HL-60 (cell line): Measurements from ENCODE around the gene MME.

Source experiments
- DNase-seq, 2 experiments: peaks; one replicate each; pipeline ENCODE4 v3.0.0-alpha.2; 2010 to 2020; ENCODE audit warnings: low read depth in 1 of 2, low spot score in 1 of 2
- H3K27ac ChIP-seq: fragments of 250-450 bp; sonication (Bioruptor Pico); replicated peaks from 2 replicates; pipeline ENCODE4 v1.5.1; 2020; ENCODE audit warnings: mild to moderate bottlenecking, moderate library complexity
- H3K27me3 ChIP-seq: fragments of 250-450 bp; sonication (Bioruptor Pico); 2 replicates; pipeline ENCODE4 v1.5.1; 2021; ENCODE audit warnings: mild to moderate bottlenecking, moderate library complexity; ENCODE audit not compliant: insufficient read depth, poor library complexity, severe bottlenecking
- H3K4me3 ChIP-seq: replicated peaks from 2 replicates; pipeline ENCODE4 v1.5.1; 2011; ENCODE audit warnings: mild to moderate bottlenecking, control low read depth, low read length; ENCODE audit not compliant: insufficient read depth
- CTCF ChIP-seq: IDR thresholded peaks from one replicate; pipeline ENCODE4 v1.5.1; 2011; ENCODE audit warnings: low read length, control low read depth, inconsistent platforms; ENCODE audit not compliant: insufficient read depth
- GABPA ChIP-seq: IDR thresholded peaks from 2 replicates; pipeline ENCODE4 v1.6.1; 2012; ENCODE audit warnings: low read depth
- POLR2AphosphoS5 ChIP-seq: IDR thresholded peaks from 2 replicates; pipeline ENCODE4 v1.6.1; 2012; ENCODE audit warnings: low read depth
- REST ChIP-seq: IDR thresholded peaks from 2 replicates; pipeline ENCODE4 v1.6.1; 2012; ENCODE audit warnings: low read depth; ENCODE audit not compliant: insufficient replicate concordance
- SPI1 ChIP-seq: IDR thresholded peaks from 2 replicates; pipeline ENCODE4 v1.6.1; 2012; ENCODE audit warnings: low read depth, mild to moderate bottlenecking, borderline replicate concordance

The MME gene

GRCh38 chr3:155179966-155180757 lies 100.0 kb downstream of the MME start:
- H3K27ac ChIP-seq, result no peak overlapping the region
- TF ChIP-seq CTCF, result no peak
- no peak for TF ChIP-seq GABPA
- TF ChIP-seq POLR2AphosphoS5, result no peak
- no peak for TF ChIP-seq SPI1
- no peak for TF ChIP-seq REST
- no peaks in the 10 kb centered on the region for H3K27me3 ChIP-seq
- DNase-seq, result no peak
- H3K4me3 ChIP-seq, result no peak overlapping the region

- DNase-seq, result no peak
- Histone ChIP-seq H3K27me3 (no peaks in the 10 kb centered on the region), H3K4me3 (no peak overlapping the region), H3K27ac (no peak overlapping the region)
- TF ChIP-seq REST (no peak), GABPA (no peak), SPI1 (no peak), POLR2AphosphoS5 (no peak), CTCF (no peak)
Measured at GRCh38 chr3:155182467-155182866, 102.3 kb downstream of the MME start.

- DNase-seq, result no peak
Measured at GRCh38 chr3:155184011-155184410, 103.9 kb downstream of the MME start.

More at GRCh38 chr3:155184011-155184410, 103.9 kb downstream of the MME start:
- no peak overlapping the region for H3K4me3 ChIP-seq
- no peak for TF ChIP-seq CTCF
- no peak for TF ChIP-seq GABPA
- TF ChIP-seq SPI1, result no peak
- TF ChIP-seq POLR2AphosphoS5, result no peak
- no peak for TF ChIP-seq REST
- no peak overlapping the region for H3K27ac ChIP-seq
- H3K27me3 ChIP-seq, result no peaks in the 10 kb centered on the region
